NCI-H146 (cell line): ENCODE data around the gene SPATA31D4.
"Not testable (repeated sequence)": the region's sequence is repeated elsewhere in the genome, so short reads cannot be mapped to it uniquely, and the experiment has no call there.

Experiments
- DNase-seq: peaks from one replicate; lab custom pipeline; 2025; lab: John Stamatoyannopoulos, UW

Gene SPATA31D4

GRCh38 chr9:81928305-81928704 is at the start of gene SPATA31D4:
Gene SPATA31D4, plus strand, starts transcription at chr9:81928428. Its CDS starts 86 bp downstream, at chr9:81928514.
- not testable (repeated sequence) for DNase-seq

- no peak for DNase-seq
These were observed 49.7 kb upstream of the SPATA31D4 start for GRCh38 chr9:81878530-81878929.

- no peak for DNase-seq
These were observed 48.7 kb upstream of the SPATA31D4 start for GRCh38 chr9:81879501-81879916.

GRCh38 chr9:81885602-81886001 is 42.6 kb upstream of the SPATA31D4 start:
- DNase-seq = no peak

- no peak for DNase-seq
These were observed 41.6 kb upstream of the SPATA31D4 start for GRCh38 chr9:81886665-81887064.

GRCh38 chr9:81890104-81890503 is 38.1 kb upstream of the SPATA31D4 start:
- no peak for DNase-seq

GRCh38 chr9:81892440-81892839 is 35.8 kb upstream of the SPATA31D4 start:
- no peak for DNase-seq

- no peak for DNase-seq
These were observed 34.3 kb upstream of the SPATA31D4 start for GRCh38 chr9:81893929-81894328.

- DNase-seq = no peak
These were observed 33.3 kb upstream of the SPATA31D4 start for GRCh38 chr9:81894891-81895290.

GRCh38 chr9:81896070-81896469 is 32.2 kb upstream of the SPATA31D4 start:
- no peak for DNase-seq

- no peak for DNase-seq
These were observed 29.4 kb upstream of the SPATA31D4 start for GRCh38 chr9:81898851-81899250.

GRCh38 chr9:81902196-81902595 is 26.0 kb upstream of the SPATA31D4 start:
- no peak for DNase-seq

GRCh38 chr9:81902626-81903025 is 25.6 kb upstream of the SPATA31D4 start:
- no peak for DNase-seq

- DNase-seq = no peak
These were observed 21.6 kb upstream of the SPATA31D4 start for GRCh38 chr9:81906671-81907070.

- DNase-seq = no peak
These were observed 16.1 kb upstream of the SPATA31D4 start for GRCh38 chr9:81912135-81912534.

- no peak for DNase-seq
These were observed 12.3 kb upstream of the SPATA31D4 start for GRCh38 chr9:81915801-81916505.

- DNase-seq = not testable (repeated sequence)
These were observed 9.7 kb upstream of the SPATA31D4 start for GRCh38 chr9:81918507-81918906.

GRCh38 chr9:81930147-81930546 is 1.9 kb downstream of the SPATA31D4 start:
- DNase-seq = not testable (repeated sequence)

GRCh38 chr9:81933547-81933946 is 5.3 kb downstream of the SPATA31D4 start:
- DNase-seq = not testable (repeated sequence)

- DNase-seq = not testable (repeated sequence)
These were observed 15.2 kb downstream of the SPATA31D4 start, which contains the start of gene SPATA31D3 for GRCh38 chr9:81943393-81943792. Gene SPATA31D3, plus strand, starts transcription at chr9:81943500. Its CDS starts 86 bp downstream, at chr9:81943586.

GRCh38 chr9:81948650-81949049 is 20.4 kb downstream of the SPATA31D4 start:
- DNase-seq = not testable (repeated sequence)

- DNase-seq = no peak
These were observed 24.9 kb downstream of the SPATA31D4 start for GRCh38 chr9:81953096-81953495.

GRCh38 chr9:81955625-81956024 is 27.4 kb downstream of the SPATA31D4 start:
- no peak for DNase-seq
